HEK293 (cell line): ENCODE results near the gene TMEM92.

Experiments used
- CTCF ChIP-seq: fragments of 450-650 bp; formaldehyde crosslinking; IDR thresholded peaks from 2 replicates; pipeline ENCODE4 v1.5.1; 2016; ENCODE audit warnings: missing biosample characterization, missing genetic modification characterization
- YY1 ChIP-seq: fragments of 450-650 bp; formaldehyde crosslinking; IDR thresholded peaks from 2 replicates; pipeline ENCODE4 v1.5.1; 2018; ENCODE audit warnings: missing biosample characterization, missing genetic modification characterization
- ZBTB11 ChIP-seq: fragments of 450-650 bp; formaldehyde crosslinking; conservative IDR thresholded peaks from 2 replicates; pipeline ENCODE4 v1.5.1; 2016; ENCODE audit warnings: low read depth, missing biosample characterization, missing genetic modification characterization

GRCh38 chr17:50257676-50258224, 16.5 kb upstream of the TMEM92 start:
- TF ChIP-seq CTCF, result no peak
- no peak for TF ChIP-seq ZBTB11
- no peak for TF ChIP-seq YY1
